ENCODE data around the gene PCDHGA7.
"Not testable (repeated sequence)": the region's sequence is repeated elsewhere in the genome, so short reads cannot be mapped to it uniquely, and the experiment has no call there.

PCDHGA7 gene

GRCh38 chr5:141427783-141428426 is 45.4 kb downstream of the PCDHGA7 start:
- no peak overlapping the region for H2AFZ ChIP-seq
- no peaks in the 10 kb centered on the region for H3K27me3 ChIP-seq (ENCODE audit: control insufficient read depth, insufficient read depth, low read length)
- no peak overlapping the region for H3K4me2 ChIP-seq (ENCODE audit: low read length)

DNA sequence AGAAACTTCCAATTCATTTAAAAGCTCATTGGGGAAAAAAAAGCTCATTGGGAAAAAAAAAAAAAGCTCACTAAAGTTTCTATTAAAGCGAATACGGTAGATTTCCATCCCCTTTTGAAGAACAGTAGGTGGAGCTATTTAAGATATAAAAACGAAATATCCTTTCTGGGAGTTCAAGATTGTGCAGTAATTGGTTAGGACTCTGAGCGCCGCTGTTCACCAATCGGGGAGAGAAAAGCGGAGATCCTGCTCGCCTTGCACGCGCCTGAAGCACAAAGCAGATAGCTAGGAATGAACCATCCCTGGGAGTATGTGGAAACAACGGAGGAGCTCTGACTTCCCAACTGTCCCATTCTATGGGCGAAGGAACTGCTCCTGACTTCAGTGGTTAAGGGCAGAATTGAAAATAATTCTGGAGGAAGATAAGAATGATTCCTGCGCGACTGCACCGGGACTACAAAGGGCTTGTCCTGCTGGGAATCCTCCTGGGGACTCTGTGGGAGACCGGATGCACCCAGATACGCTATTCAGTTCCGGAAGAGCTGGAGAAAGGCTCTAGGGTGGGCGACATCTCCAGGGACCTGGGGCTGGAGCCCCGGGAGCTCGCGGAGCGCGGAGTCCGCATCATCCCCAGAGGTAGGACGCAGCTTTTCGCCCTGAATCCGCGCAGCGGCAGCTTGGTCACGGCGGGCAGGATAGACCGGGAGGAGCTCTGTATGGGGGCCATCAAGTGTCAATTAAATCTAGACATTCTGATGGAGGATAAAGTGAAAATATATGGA is 48.0 kb downstream of the PCDHGA7 start, which contains the start of gene PCDHGA12:
Gene PCDHGA12 (plus strand): TSS at position 176 of the 782 bp plus-strand sequence. CDS start 253 bp downstream, at position 429.
- Histone ChIP-seq H3K4me3 (ENCODE audit: low read depth, low read length) (no peak within 1 kb of the TSS), H3K27me3 (ENCODE audit: control insufficient read depth, insufficient read depth, low read length) (no peaks in the 10 kb centered on the region), H3K4me1 (no peaks in the 10 kb centered on the region), H3K4me2 (ENCODE audit: low read length) (peak within 1 kb of the TSS; percentile 18), H3K27ac (no peak within 1 kb of the TSS), H3K9ac (no peak within 1 kb of the TSS), H3K36me3 (ENCODE audit: control insufficient read depth, insufficient read depth, low read length) (peaks cover 1% of the 10 kb centered on the region), H3K9me3 (ENCODE audit: control insufficient read depth, low read length) (peaks cover 5% of the 10 kb centered on the region), H2AFZ (no peak within 1 kb of the TSS), H3K79me2 (peaks cover 5% of the 10 kb centered on the region)
- TF ChIP-seq, protein P1, sequence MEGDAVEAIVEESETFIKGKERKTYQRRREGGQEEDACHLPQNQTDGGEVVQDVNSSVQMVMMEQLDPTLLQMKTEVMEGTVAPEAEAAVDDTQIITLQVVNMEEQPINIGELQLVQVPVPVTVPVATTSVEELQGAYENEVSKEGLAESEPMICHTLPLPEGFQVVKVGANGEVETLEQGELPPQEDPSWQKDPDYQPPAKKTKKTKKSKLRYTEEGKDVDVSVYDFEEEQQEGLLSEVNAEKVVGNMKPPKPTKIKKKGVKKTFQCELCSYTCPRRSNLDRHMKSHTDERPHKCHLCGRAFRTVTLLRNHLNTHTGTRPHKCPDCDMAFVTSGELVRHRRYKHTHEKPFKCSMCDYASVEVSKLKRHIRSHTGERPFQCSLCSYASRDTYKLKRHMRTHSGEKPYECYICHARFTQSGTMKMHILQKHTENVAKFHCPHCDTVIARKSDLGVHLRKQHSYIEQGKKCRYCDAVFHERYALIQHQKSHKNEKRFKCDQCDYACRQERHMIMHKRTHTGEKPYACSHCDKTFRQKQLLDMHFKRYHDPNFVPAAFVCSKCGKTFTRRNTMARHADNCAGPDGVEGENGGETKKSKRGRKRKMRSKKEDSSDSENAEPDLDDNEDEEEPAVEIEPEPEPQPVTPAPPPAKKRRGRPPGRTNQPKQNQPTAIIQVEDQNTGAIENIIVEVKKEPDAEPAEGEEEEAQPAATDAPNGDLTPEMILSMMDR (IDR thresholded peaks at IDR 0.05), result peak; percentile 15

More at GRCh38 chr5:141427783-141428426, 45.4 kb downstream of the PCDHGA7 start:
- TF ChIP-seq, protein P1 (IDR thresholded peaks at IDR 0.05), result no peak
- H3K9me3 ChIP-seq (ENCODE audit: control insufficient read depth, low read length), result peaks cover 9% of the 10 kb centered on the region
- H3K9ac ChIP-seq, result no peak overlapping the region
- peaks cover 5% of the 10 kb centered on the region for H3K79me2 ChIP-seq
- H3K36me3 ChIP-seq (ENCODE audit: control insufficient read depth, insufficient read depth, low read length), result peaks cover 8% of the 10 kb centered on the region
- H3K4me3 ChIP-seq (ENCODE audit: low read depth, low read length), result no peak overlapping the region
- H3K4me1 ChIP-seq, result no peaks in the 10 kb centered on the region
- no peak overlapping the region for H3K27ac ChIP-seq

DNA sequence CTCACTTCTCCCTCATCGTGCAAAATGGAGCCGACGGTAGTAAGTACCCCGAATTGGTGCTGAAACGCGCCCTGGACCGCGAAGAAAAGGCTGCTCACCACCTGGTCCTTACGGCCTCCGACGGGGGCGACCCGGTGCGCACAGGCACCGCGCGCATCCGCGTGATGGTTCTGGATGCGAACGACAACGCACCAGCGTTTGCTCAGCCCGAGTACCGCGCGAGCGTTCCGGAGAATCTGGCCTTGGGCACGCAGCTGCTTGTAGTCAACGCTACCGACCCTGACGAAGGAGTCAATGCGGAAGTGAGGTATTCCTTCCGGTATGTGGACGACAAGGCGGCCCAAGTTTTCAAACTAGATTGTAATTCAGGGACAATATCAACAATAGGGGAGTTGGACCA is 48.7 kb downstream of the PCDHGA7 start:
- H3K36me3 ChIP-seq (ENCODE audit: control insufficient read depth, insufficient read depth, low read length), result no peaks in the 10 kb centered on the region
- no peaks in the 10 kb centered on the region for H3K27me3 ChIP-seq (ENCODE audit: control insufficient read depth, insufficient read depth, low read length)
- H3K79me2 ChIP-seq, result peaks cover 5% of the 10 kb centered on the region
- no peak overlapping the region for H2AFZ ChIP-seq
- H3K4me1 ChIP-seq, result no peaks in the 10 kb centered on the region
- H3K9me3 ChIP-seq (ENCODE audit: control insufficient read depth, low read length), result peaks cover 3% of the 10 kb centered on the region
- H3K4me3 ChIP-seq (ENCODE audit: low read depth, low read length), result no peak overlapping the region
- no peak overlapping the region for H3K4me2 ChIP-seq (ENCODE audit: low read length)
- H3K27ac ChIP-seq, result no peak overlapping the region
- H3K9ac ChIP-seq, result no peak overlapping the region
- TF ChIP-seq, protein P1 (IDR thresholded peaks at IDR 0.05), result no peak

GRCh38 chr5:141432308-141432707 is 49.8 kb downstream of the PCDHGA7 start:
- not testable (repeated sequence) for H3K4me1 ChIP-seq; H2AFZ ChIP-seq; H3K9ac ChIP-seq; H3K9me3 ChIP-seq (ENCODE audit: control insufficient read depth, low read length); H3K4me3 ChIP-seq (ENCODE audit: low read depth, low read length); H3K27me3 ChIP-seq (ENCODE audit: control insufficient read depth, insufficient read depth, low read length); H3K36me3 ChIP-seq (ENCODE audit: control insufficient read depth, insufficient read depth, low read length); H3K79me2 ChIP-seq; H3K27ac ChIP-seq; H3K4me2 ChIP-seq (ENCODE audit: low read length)

- not testable (repeated sequence) for H3K27me3 ChIP-seq (ENCODE audit: control insufficient read depth, insufficient read depth, low read length); H3K4me3 ChIP-seq (ENCODE audit: low read depth, low read length); H3K9ac ChIP-seq; H3K4me2 ChIP-seq (ENCODE audit: low read length); H2AFZ ChIP-seq; H3K27ac ChIP-seq; H3K9me3 ChIP-seq (ENCODE audit: control insufficient read depth, low read length); H3K79me2 ChIP-seq; H3K4me1 ChIP-seq; H3K36me3 ChIP-seq (ENCODE audit: control insufficient read depth, insufficient read depth, low read length)
Measured at GRCh38 chr5:141432726-141433125, 50.2 kb downstream of the PCDHGA7 start.

Measured in parathyroid adenoma (tissue), 2 donors.